HG02759 (cell line): ENCODE measurements around the gene TTC17.
"Not testable (repeated sequence)": the region's sequence is repeated elsewhere in the genome, so short reads cannot be mapped to it uniquely, and the experiment has no call there.

Experiments used
- ATAC-seq: cut with Tn5 transposase; IDR thresholded peaks from one replicate; pipeline ENCODE4 v1.9.1; 2021; ENCODE audit warnings: mild to moderate bottlenecking, moderate library complexity; ENCODE audit not compliant: unreplicated experiment

TTC17 gene, protein sequence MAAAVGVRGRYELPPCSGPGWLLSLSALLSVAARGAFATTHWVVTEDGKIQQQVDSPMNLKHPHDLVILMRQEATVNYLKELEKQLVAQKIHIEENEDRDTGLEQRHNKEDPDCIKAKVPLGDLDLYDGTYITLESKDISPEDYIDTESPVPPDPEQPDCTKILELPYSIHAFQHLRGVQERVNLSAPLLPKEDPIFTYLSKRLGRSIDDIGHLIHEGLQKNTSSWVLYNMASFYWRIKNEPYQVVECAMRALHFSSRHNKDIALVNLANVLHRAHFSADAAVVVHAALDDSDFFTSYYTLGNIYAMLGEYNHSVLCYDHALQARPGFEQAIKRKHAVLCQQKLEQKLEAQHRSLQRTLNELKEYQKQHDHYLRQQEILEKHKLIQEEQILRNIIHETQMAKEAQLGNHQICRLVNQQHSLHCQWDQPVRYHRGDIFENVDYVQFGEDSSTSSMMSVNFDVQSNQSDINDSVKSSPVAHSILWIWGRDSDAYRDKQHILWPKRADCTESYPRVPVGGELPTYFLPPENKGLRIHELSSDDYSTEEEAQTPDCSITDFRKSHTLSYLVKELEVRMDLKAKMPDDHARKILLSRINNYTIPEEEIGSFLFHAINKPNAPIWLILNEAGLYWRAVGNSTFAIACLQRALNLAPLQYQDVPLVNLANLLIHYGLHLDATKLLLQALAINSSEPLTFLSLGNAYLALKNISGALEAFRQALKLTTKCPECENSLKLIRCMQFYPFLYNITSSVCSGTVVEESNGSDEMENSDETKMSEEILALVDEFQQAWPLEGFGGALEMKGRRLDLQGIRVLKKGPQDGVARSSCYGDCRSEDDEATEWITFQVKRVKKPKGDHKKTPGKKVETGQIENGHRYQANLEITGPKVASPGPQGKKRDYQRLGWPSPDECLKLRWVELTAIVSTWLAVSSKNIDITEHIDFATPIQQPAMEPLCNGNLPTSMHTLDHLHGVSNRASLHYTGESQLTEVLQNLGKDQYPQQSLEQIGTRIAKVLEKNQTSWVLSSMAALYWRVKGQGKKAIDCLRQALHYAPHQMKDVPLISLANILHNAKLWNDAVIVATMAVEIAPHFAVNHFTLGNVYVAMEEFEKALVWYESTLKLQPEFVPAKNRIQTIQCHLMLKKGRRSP

GRCh38 chr11:43358801-43359421 lies at the start of gene TTC17:
TSS of gene TTC17 (plus strand) at chr11:43358920. CDS start at chr11:43358955, 35 bp downstream.
- peak; percentile 97 for ATAC-seq

- peak; percentile 99 for ATAC-seq
Measured at GRCh38 chr11:43311791-43312607, 46.7 kb upstream of the TTC17 start, which contains the start of gene API5. TSS of gene API5 (plus strand) at chr11:43311996. CDS start at chr11:43312128, 132 bp downstream.

GRCh38 chr11:43315966-43316365 lies 42.8 kb upstream of the TTC17 start:
- ATAC-seq = no peak

GRCh38 chr11:43316451-43316850 lies 42.3 kb upstream of the TTC17 start:
- no peak for ATAC-seq

DNA sequence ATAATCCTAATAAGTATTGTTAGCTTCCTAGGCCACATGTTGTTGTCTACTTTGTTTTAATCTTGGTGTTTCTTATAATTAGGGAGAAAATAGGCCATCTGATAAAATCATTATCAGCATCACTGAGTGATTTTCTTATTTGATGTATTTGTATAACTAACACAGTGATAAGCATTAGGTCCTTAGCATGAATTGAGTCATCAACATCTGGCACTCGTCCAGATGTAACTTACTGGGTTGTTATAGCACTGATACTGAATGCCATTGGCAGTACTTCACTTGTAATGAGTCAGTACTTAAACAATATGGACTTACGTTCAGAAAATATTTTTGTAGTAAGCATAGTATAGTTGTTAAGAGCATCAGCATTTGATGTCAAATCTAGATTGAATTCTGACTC lies 30.7 kb upstream of the TTC17 start:
- no peak for ATAC-seq

GRCh38 chr11:43328482-43328881 lies 30.2 kb upstream of the TTC17 start:
- ATAC-seq = no peak

DNA sequence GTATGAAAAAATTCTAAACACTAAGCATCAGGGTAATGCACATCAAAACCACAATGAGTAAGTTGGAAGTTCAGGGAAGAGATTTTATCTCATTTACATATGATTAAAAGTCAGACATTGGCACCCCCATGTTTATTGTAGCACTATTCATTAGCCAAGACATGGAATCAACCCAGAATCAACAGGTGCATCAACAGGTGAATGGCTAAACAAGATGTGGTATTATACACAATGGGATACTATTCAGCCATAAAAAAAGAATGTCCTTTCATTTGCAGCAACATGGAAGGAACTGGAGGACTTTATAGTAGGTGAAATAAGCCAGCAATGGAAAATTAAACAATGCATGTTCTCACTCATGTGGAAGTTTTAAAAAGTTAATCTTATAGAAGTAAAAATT lies 17.6 kb upstream of the TTC17 start:
- ATAC-seq = no peak

- ATAC-seq = not testable (repeated sequence)
Measured at GRCh38 chr11:43351426-43351825, 7.3 kb upstream of the TTC17 start.

GRCh38 chr11:43354311-43354710 lies 4.4 kb upstream of the TTC17 start:
- no peak for ATAC-seq

- no peak for ATAC-seq
Measured at GRCh38 chr11:43356336-43356735, 2.4 kb upstream of the TTC17 start.

GRCh38 chr11:43358279-43358800 lies 380 bp upstream of the TTC17 start:
- no peak for ATAC-seq

DNA sequence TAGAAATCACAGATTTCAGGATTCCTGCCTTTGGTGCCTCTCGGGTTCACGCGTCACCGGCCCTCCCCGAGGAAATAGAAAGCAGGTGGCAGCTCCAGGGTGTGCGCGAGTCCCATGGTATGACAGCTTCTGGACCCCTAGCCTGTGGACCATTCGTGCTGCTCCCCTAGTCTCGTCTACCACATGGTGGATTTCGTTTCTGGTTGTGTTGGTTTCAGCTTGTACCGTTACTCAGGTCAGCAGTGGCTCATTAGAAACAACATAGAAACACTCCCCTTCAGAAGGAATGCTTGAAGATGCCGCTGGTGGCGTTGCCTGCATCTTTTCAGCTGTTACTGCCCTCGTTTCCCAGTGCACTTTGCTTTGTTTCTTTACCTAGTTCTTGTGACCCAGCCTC lies 700 bp downstream of the TTC17 start:
- ATAC-seq = peak; percentile 35

- no peak for ATAC-seq
Measured at GRCh38 chr11:43360361-43361032, 1.8 kb downstream of the TTC17 start.

- ATAC-seq = no peak
Measured at GRCh38 chr11:43366677-43367076, 8.0 kb downstream of the TTC17 start.

- ATAC-seq = peak; percentile 57
Measured at GRCh38 chr11:43367382-43368178, 8.9 kb downstream of the TTC17 start.

DNA sequence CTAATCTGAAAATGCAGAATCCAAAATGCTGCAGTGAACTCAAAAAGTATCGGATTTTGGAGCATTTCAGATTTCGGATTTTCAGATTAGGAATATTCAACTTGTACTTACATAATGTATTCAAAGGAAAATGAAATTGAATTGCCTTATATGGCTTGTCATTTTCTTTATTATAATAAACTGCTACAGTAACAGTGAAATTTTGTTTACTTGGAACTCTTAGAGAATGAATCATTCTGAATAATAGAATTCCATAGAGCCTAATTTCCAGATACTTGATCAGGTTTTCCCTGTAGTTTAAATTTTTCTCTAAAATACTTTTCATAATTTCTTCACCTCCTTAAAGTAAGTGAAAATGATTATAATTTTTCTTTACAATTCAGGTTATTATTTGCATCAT lies 17.3 kb downstream of the TTC17 start:
- no peak for ATAC-seq

GRCh38 chr11:43376594-43376993 lies 17.9 kb downstream of the TTC17 start:
- ATAC-seq = no peak

DNA sequence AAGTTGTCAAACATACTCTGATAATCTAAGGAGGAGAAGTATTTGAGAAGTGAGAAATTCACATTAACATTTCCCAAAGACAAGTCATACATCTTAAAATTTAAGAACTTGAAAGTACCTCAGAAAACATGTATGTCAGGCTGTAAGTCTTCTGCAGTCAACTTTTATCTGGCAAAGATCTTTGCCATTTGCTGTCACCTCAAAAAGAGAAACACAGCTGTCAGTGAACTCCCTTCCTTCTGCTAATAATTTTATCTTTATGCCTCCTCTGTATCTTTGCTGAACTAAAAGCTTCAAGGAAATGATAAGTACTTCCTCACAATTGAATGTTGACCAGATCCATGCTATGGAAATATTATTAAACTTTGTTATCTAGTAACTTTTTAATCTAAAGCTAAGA lies 18.7 kb downstream of the TTC17 start:
- ATAC-seq = no peak
